Measurements from ENCODE around the gene RNF217. TPM values are rescaled to one million over a fixed set of nuclear protein-coding genes. Genes with fewer than 3 reads are reported as not detected.

RNF217 gene
- polyA plus RNA-seq, 1 donor (not counting 4 experiments of a cell fraction or from before 2014, with no cell fraction given): 44.0 TPM

GRCh38 chr6:124979294-124979678 lies 17.0 kb downstream of the RNF217 start:
- Histone ChIP-seq H3K4me2 (ENCODE audit: control insufficient read depth, extremely low read depth, insufficient read depth, low read depth, low read length) (no peak overlapping the region), H3K27ac (ENCODE audit: control insufficient read depth, insufficient read depth, low read length) (no peak overlapping the region), H3K9ac (ENCODE audit: control insufficient read depth, extremely low read depth, insufficient read depth, low read length) (no peak overlapping the region), H3K36me3 (ENCODE audit: control insufficient read depth in 2 of 2, extremely low read depth in 1 of 2, insufficient read depth in 2 of 2, low read length in 2 of 2) (peaks cover 10 to 17% of the 10 kb centered on the region in 2 experiments), H3K9me1 (ENCODE audit: control insufficient read depth, extremely low read depth, insufficient read depth, low read length) (no peaks in the 10 kb centered on the region), H3K27me3 (ENCODE audit: control insufficient read depth, extremely low read depth, insufficient read depth, low read length) (no peaks in the 10 kb centered on the region), H2AFZ (ENCODE audit: control insufficient read depth, low read length) (no peak overlapping the region), H3K4me1 (ENCODE audit: control insufficient read depth, extremely low read depth, insufficient read depth, low read length) (peaks cover 34% of the 10 kb centered on the region), H3K79me2 (ENCODE audit: control insufficient read depth, insufficient read depth, low read length) (peaks cover 82% of the 10 kb centered on the region), H4K20me1 (ENCODE audit: control insufficient read depth, extremely low read depth, insufficient read depth, low read length) (no peaks in the 10 kb centered on the region), H3K9me3 (ENCODE audit: control insufficient read depth, low read depth, low read length) (peaks cover 10% of the 10 kb centered on the region), H3K4me3 (ENCODE audit: control insufficient read depth in 2 of 3, extremely low read depth in 1 of 3, insufficient read depth in 2 of 3, low read depth in 1 of 3, low read length in 3 of 3) (no peak overlapping the region)
- TF ChIP-seq, protein P1, sequence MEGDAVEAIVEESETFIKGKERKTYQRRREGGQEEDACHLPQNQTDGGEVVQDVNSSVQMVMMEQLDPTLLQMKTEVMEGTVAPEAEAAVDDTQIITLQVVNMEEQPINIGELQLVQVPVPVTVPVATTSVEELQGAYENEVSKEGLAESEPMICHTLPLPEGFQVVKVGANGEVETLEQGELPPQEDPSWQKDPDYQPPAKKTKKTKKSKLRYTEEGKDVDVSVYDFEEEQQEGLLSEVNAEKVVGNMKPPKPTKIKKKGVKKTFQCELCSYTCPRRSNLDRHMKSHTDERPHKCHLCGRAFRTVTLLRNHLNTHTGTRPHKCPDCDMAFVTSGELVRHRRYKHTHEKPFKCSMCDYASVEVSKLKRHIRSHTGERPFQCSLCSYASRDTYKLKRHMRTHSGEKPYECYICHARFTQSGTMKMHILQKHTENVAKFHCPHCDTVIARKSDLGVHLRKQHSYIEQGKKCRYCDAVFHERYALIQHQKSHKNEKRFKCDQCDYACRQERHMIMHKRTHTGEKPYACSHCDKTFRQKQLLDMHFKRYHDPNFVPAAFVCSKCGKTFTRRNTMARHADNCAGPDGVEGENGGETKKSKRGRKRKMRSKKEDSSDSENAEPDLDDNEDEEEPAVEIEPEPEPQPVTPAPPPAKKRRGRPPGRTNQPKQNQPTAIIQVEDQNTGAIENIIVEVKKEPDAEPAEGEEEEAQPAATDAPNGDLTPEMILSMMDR (optimal IDR thresholded peaks at IDR 0.05 in 1 of 3, IDR thresholded peaks at IDR 0.05 in 1 of 3, conservative IDR thresholded peaks at IDR 0.05 in 1 of 3; ENCODE audit: extremely low read depth in 1 of 3, insufficient read depth in 2 of 3, low read length in 3 of 3): no peak
- TF ChIP-seq EZH2 (IDR thresholded peaks at IDR 0.05; ENCODE audit: low read length): no peak
- dilution Hi-C loops (cut with MboI; ENCODE audit: extremely low pct_ligation_motif_present, low sequenced_read_pairs): no loop called here
- FAIRE-seq: peak; percentile 56
- no peak for DNase-seq (ENCODE audit: low read depth, low spot score)

DNA sequence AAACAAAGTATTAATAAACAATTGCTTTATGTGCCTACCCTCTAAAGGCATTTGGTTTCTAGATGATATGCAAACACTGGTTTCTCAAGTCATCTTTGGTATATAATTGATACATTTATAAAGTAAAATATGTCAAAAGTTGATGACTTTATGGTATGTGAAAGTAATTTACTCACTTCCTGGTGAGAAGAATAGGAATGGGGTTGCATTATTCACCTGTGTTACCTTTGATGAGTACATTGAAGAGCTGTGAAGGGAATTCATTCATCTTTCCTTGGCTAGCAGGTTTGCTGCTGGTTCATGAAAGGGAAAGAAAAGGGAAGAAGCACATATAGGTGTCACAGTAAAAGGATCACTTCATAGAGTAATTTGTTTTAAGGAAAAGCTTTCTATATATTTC lies 20.4 kb downstream of the RNF217 start:
- DNase-seq (ENCODE audit: low read depth, low spot score) (no peak), FAIRE-seq (no peak)
- Histone ChIP-seq H3K9ac (ENCODE audit: control insufficient read depth, extremely low read depth, insufficient read depth, low read length) (no peak overlapping the region), H3K4me3 (ENCODE audit: control insufficient read depth in 2 of 3, extremely low read depth in 1 of 3, insufficient read depth in 2 of 3, low read depth in 1 of 3, low read length in 3 of 3) (no peak overlapping the region), H3K27ac (ENCODE audit: control insufficient read depth, insufficient read depth, low read length) (no peak overlapping the region), H3K9me3 (ENCODE audit: control insufficient read depth, low read depth, low read length) (peaks cover 10% of the 10 kb centered on the region), H3K9me1 (ENCODE audit: control insufficient read depth, extremely low read depth, insufficient read depth, low read length) (no peaks in the 10 kb centered on the region), H3K79me2 (ENCODE audit: control insufficient read depth, insufficient read depth, low read length) (peaks cover 89% of the 10 kb centered on the region), H3K27me3 (ENCODE audit: control insufficient read depth, extremely low read depth, insufficient read depth, low read length) (no peaks in the 10 kb centered on the region), H2AFZ (ENCODE audit: control insufficient read depth, low read length) (no peak overlapping the region), H3K36me3 (ENCODE audit: control insufficient read depth in 2 of 2, extremely low read depth in 1 of 2, insufficient read depth in 2 of 2, low read length in 2 of 2) (peaks cover 7 to 17% of the 10 kb centered on the region in 2 experiments), H4K20me1 (ENCODE audit: control insufficient read depth, extremely low read depth, insufficient read depth, low read length) (no peaks in the 10 kb centered on the region), H3K4me1 (ENCODE audit: control insufficient read depth, extremely low read depth, insufficient read depth, low read length) (peaks cover 43% of the 10 kb centered on the region), H3K4me2 (ENCODE audit: control insufficient read depth, extremely low read depth, insufficient read depth, low read depth, low read length) (peak overlapping the region; percentile 19)
- dilution Hi-C loops (cut with MboI; ENCODE audit: extremely low pct_ligation_motif_present, low sequenced_read_pairs): no loop called here
- TF ChIP-seq, protein P1 (optimal IDR thresholded peaks at IDR 0.05 in 1 of 3, IDR thresholded peaks at IDR 0.05 in 1 of 3, conservative IDR thresholded peaks at IDR 0.05 in 1 of 3; ENCODE audit: extremely low read depth in 1 of 3, insufficient read depth in 2 of 3, low read length in 3 of 3): no peak
- TF ChIP-seq EZH2 (IDR thresholded peaks at IDR 0.05; ENCODE audit: low read length): no peak
